Activated CD8-positive, alpha-beta memory T cell treated with anti-CD3 and anti-CD28 coated beads for 36 hours (primary cell): ENCODE data around the gene ADAR. TPM values are rescaled to one million over a fixed set of nuclear protein-coding genes. Genes with fewer than 3 reads are reported as not detected.

Experiments
- CTCF ChIA-PET: fragments of 350-600 bp; sonication (Branson Sonifier 250); formaldehyde crosslinking; loops from one replicate; lab custom pipeline; 2021; ENCODE audit warnings: antibody characterized with exemption; lab: Charles Lee
- POLR2A ChIA-PET: fragments of 350-600 bp; sonication (Branson Sonifier 250); formaldehyde crosslinking; loops from one replicate; lab custom pipeline; 2021; ENCODE audit warnings: antibody characterized with exemption; lab: Charles Lee
- total RNA-seq, 2 experiments: library from RNA; stranded (reverse); gene quantifications; one replicate each; pipeline ENCODE4 v1.2.3, GENCODE V29; 2021

ADAR gene
- total RNA-seq, 2 experiments from 2014 or later = 197 to 202 TPM

DNA sequence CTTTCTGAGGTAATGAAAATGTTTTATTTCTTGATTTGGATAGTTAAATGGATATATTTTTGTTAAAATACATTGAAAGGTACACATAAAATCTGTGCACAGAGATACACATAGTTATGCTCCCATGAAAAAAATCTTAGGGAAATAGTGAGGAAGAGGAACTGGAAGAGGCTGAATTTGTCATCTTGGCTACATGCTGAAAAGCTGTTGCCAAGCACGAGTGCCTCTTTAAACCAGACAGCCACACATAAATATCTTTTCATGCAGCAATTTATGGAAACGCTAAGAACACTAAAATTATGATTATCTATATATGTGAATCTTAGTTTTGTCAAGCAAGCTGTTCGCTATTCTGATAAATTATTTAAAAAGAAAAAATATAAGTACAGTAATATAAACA is 12.8 kb upstream of the ADAR start:
- POLR2A ChIA-PET = no interaction called here
- CTCF ChIA-PET = interaction anchor here (0.7 to 0.8 kb wide), 2 partner anchors 10 to 67 kb away, joined by 3 read pairs; no protein-coding TSS in a partner anchor

GRCh38 chr1:154619181-154619948 is 11.4 kb upstream of the ADAR start:
- CTCF ChIA-PET = interaction anchor here (0.6 kb wide), 1 partner anchor 146 kb away, joined by 3 read pairs; no protein-coding TSS in a partner anchor
- POLR2A ChIA-PET = no interaction called here

DNA sequence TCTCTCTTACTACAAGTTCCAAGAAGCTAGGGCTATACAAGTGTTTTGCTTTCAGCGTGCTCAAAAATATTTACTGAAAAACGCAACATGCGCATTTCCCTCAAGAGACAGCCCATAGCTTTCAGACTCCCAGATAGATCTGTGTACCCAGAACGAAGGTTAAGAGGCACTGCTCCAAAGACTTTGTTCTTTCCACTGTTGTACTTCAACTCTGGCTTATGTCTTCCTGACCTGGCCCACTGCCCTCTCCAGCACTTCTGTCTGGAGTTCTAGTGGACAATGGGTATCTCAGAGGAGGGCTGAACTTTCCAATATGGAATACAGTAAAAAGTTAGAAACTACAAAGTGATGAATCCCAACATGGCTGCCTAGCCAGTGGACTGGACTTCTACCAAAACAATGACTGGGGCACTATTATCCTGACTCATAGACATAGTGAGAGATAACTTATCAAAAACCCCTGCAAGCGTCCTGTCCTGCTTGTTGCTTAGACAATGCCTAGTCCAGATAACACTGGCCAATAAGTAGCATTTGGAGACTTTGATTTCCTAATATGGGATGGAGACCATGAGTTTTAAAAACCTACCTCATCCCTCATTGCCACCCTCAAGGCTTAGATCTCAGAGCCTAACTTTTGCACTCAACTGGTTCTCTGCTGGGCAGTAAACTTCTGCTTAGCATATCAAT is 8.8 kb upstream of the ADAR start:
- CTCF ChIA-PET = no interaction called here
- POLR2A ChIA-PET = interaction anchor here (0.7 kb wide), 1 partner anchor 186 kb away, joined by 6 read pairs; no protein-coding TSS in a partner anchor

DNA sequence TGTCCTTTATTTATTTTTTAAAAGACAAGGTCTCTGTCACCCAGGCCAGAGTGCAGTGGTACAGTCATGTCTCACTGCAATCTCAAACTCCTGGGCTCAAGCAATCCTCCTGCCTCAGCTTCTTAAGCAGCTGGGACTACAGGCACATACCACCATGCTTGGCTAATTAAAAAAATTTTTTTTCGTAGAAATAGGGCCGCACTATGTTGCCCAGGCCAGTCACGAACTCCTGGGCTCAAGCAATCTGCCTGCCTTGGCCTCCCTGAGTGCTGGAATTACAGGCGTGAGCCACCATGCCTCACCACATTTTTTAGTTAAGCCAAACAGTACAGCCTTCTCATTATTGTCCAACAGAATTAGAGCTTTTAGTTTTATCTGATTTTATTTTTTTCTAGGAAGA is 7.4 kb upstream of the ADAR start:
- POLR2A ChIA-PET = no interaction called here

DNA sequence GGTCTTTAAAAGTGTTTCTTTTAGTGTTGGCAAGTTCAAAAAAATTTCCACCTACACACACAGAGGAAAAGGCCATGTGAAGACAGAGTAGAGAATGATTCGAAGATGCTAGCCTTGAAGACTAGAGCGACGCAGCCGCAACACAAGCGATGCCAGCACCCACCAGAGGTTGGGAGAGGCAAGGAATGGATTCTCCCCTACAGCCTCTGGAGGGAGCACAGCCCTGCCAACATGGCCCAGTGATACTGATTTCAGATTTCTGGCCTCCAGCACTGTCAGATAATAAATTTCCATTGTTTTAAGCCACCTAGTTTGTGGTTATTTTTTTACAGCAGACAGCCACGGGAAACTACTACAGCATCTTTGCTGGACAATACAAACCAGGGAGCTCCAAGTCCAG is 6.9 kb upstream of the ADAR start:
- ChIA-PET POLR2A (no interaction called here), CTCF (no interaction called here)

More for the DNA sequence above, 7.4 kb upstream of the ADAR start:
- CTCF ChIA-PET = no interaction called here

GRCh38 chr1:154614247-154614646 is 6.3 kb upstream of the ADAR start:
- POLR2A ChIA-PET = no interaction called here
- CTCF ChIA-PET = interaction anchor here (0.6 kb wide), 1 partner anchor 339 kb away, joined by 3 read pairs; no protein-coding TSS in a partner anchor

DNA sequence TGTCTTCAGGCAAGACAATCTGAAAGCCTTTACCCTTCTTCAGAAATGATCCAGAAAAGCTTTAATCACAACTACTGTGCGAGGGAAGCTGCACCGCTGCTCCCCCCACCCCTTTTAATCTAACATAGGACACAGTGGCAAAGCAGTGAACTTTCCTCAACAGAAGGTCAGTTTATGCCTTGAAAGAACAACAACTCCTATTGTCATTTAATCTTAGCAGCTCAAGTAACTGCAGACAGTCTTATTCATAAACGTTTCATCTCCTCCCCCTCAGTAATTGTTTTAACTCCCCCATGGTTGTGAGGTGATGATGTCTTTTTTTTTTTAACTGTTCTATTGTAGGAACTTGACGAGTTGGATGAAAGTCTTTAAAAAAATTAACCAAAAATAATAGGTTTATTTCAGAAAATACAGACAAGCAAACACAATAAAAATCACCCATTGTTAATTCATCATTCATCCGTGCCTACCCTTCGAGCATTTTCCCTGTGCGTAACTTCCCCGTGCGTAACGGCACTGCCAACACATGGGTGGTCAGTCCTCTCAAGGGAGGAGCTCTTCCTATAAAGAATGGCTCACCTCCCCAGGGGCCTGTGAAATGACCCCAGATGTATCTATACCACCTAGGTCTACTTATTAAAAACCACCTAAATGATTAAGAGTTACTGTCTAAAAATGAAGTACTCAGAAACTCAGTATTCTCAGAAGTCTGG is 3.3 kb upstream of the ADAR start:
- ChIA-PET CTCF (interaction anchor here (0.6 to 1.2 kb wide), 4 partner anchors 9 to 141 kb away, joined by 3 to 4 read pairs (median 4); no protein-coding TSS in a partner anchor), POLR2A (interaction anchor here (1.8 kb wide), 1 partner anchor 16 kb away, joined by 15 read pairs; no protein-coding TSS in a partner anchor)

GRCh38 chr1:154609398-154610380 is 1.7 kb upstream of the ADAR start:
- CTCF ChIA-PET = interaction anchor here (0.6 to 1.8 kb wide), 2 partner anchors 18 to 138 kb away, joined by 3 to 6 read pairs; no protein-coding TSS in a partner anchor
- POLR2A ChIA-PET = interaction anchor here (0.6 to 1.8 kb wide), 3 partner anchors 18 to 227 kb away, joined by 10 to 15 read pairs (median 13); no protein-coding TSS in a partner anchor

DNA sequence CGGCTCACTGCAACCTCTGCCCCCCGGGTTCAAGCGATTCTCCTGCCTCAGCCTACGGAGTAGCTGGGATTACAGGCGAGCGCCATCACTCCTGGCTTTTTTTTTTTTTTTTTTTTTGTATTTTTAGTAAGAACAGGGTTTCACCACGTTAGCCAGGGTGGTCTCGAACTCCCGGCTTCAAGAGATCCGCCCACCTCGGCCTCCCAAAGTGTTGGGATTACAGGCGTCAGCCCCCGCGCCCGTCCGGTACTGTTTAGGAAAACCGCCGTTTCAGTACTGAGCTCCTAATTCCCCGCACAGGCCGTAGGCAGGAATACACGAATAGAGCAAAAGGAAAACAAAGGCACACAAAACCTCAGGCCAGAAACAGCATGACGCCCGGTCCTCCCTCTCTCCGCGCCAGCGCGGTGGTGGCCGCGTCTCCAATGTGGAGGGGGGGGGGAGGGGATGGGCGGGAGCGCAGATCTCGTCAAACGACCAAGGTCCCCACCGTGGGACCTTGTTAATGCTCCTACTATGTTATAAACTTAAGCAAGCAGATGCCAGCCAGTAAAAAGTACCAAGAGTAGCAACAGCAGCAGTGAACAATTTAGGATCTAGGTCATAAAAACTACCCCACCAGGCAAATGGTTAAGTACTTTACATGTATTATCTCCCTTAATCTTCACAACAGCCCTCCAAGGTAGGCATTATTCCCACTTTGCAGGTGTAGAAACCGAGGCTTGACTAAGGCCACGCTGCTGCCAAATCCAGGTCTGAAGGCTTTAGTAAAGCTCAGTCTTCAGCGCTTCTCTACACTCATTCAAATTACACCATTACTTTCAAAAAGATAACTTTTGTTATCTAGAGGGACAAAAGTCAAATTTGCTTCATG is 648 bp upstream of the ADAR start:
- ChIA-PET CTCF (interaction anchor here (0.6 to 1.8 kb wide), 8 partner anchors 19 to 570 kb away, joined by 3 to 6 read pairs (median 3); no protein-coding TSS in a partner anchor), POLR2A (interaction anchor here (0.6 to 1.0 kb wide), 6 partner anchors 13 to 935 kb away, joined by 3 to 12 read pairs (median 6); no protein-coding TSS in a partner anchor)

DNA sequence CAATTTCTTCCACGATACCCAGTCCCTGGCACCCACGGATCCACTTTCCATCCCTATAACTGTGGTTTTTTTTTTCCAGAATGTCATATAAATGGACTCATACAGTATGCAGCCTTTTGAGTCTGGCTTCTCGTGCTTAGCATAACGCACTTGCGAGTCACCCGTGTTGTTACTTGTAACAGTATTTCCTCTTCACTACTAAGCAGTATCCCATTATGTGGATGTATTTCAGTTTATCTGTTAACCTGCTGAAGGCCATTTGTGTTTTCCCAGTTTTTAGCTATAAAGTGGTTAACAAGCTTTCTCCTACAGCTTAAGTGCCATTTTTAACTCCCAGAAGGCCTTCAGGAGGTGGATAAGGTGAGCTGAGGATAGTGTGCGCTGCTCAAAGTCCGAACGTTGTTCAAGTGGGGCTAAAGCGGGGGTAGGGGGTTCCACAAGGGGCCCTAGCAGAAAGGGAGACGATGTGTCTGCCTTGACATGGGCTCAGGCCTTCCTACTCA is 829 bp downstream of the ADAR start:
- ChIA-PET CTCF (interaction anchor here (1.0 kb wide), 1 partner anchor 130 kb away, joined by 3 read pairs; no protein-coding TSS in a partner anchor), POLR2A (interaction anchor here (2.5 kb wide), 1 partner anchor 20 kb away, joined by 12 read pairs; no protein-coding TSS in a partner anchor)

- ChIA-PET CTCF (interaction anchor here (0.9 to 1.5 kb wide), 4 partner anchors 18 to 339 kb away, joined by 3 to 5 read pairs (median 4); no protein-coding TSS in a partner anchor), POLR2A (interaction anchor here (2.5 kb wide), 1 partner anchor 22 kb away, joined by 12 read pairs; no protein-coding TSS in a partner anchor)
Observed at GRCh38 chr1:154605534-154605933, 2.5 kb downstream of the ADAR start.

DNA sequence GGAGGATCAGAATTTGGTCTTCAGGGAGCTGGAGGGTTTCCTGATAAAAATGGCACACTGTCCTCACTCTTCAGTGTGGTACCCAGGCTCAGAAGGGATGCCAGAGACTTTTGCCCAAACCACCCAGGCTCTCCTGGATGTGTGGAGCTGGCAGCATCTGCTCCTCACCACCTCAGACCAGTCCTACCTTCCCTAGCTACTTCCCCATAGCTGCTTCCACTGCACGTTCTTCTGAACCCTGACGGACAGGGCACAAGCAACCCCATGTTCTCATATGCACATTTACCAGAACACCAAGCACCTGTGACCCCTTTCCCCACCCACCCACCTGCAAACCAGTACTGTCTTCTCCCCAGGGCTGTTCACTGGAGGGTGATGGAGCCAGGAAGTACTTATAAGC is 4.7 kb downstream of the ADAR start:
- ChIA-PET POLR2A (no interaction called here), CTCF (no interaction called here)

- CTCF ChIA-PET = interaction anchor here (0.6 to 1.1 kb wide), 2 partner anchors 10 to 315 kb away, joined by 3 read pairs; no protein-coding TSS in a partner anchor
- POLR2A ChIA-PET = no interaction called here
Observed at GRCh38 chr1:154599658-154600057, 8.3 kb downstream of the ADAR start.

DNA sequence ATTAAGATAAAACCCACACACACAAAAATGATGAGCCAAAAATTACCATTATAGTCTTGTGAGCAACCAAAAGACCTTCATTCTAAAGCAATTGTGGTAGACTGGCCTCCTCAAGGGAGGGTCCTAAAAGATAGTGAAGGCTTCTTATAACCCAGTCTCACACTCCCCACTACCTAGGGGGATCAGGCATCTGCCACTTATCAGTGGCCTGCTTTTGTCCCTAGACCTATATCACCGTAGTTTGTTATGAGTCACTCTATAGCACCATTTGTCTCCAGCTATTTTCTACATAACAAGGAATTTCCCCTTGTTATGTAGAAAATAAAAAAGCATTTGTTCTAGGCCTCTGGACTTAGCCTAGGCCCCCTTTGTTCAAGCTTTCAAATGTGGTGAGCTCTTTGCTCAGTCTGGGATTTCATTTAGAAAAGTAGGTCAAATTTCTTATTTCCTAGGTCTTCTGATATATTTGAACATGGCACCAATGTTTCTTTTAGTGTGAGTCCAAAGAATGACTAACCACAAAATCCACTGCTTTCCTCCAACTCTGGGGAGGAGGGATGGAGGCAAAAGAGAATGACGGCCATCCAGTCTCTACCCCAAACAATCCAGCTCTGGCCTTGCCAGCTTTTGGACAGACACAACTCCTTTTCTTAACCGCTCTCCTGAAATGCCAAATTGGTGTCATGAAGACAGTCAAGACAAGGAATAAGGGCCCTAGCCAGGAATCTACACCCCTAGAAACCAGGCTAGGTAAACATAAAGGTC is 8.9 kb downstream of the ADAR start:
- CTCF ChIA-PET = interaction anchor here (0.6 to 1.1 kb wide), 2 partner anchors 9 to 316 kb away, joined by 3 read pairs; no protein-coding TSS in a partner anchor
- POLR2A ChIA-PET = no interaction called here

DNA sequence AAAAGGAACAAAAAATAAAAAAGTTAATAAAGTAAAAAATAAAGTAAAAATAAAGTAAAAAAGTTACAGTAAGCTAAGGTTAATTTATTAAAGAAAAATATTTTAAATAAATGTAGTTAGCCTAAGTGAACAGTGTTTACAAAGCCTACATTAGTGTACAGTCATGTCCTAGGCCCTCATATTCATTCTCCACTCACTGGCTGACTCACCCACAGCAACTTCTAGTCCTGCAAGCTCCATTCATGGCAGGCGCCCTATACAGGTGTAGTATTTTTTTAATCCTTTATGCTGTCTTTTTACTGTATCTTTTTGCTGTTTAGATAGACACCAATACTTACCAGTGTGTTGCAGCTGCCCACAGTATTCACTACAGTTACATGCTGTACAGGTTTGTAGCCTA is 12.4 kb downstream of the ADAR start:
- ChIA-PET CTCF (no interaction called here), POLR2A (interaction anchor here (1.0 kb wide), 1 partner anchor 13 kb away, joined by 12 read pairs; the partner anchor contains the start of gene ADAR)

DNA sequence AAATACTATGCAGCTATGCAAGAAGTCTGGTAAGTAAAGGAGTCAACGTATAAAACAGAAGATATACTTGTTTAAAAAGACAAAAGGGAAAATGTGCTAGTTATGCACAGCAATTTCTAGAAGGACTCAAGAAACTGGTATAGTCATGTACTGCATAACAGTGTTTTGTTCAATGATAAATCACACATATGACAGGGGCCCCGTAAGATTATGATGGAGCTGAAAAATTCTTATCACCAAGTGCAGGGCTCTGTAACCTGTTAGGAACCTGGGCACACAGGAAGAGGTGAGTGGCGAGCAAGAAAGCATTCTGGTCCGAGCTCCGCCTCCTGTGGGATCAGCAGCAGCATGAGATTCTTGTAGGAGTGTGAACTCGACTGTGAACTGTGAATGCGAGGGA is 13.2 kb downstream of the ADAR start:
- ChIA-PET POLR2A (no interaction called here), CTCF (interaction anchor here (0.6 to 0.7 kb wide), 2 partner anchors 42 to 75 kb away, joined by 3 read pairs; no protein-coding TSS in a partner anchor)
